GM21825 (cell line): ENCODE data around the gene LYSMD3.
A peak's percentile ranks its signal among the peaks of the same experiment; 100 is the strongest.
"Not testable (repeated sequence)": the region's sequence is repeated elsewhere in the genome, so short reads cannot be mapped to it uniquely, and the experiment has no call there.

ENCODE experiments used
- ATAC-seq: cut with Tn5 transposase; IDR thresholded peaks from one replicate; pipeline ENCODE4 v1.9.1; 2021; ENCODE audit warnings: mild to moderate bottlenecking, moderate library complexity; ENCODE audit not compliant: unreplicated experiment

LYSMD3 gene

GRCh38 chr5:90529194-90529938, at the start of gene LYSMD3:
Gene LYSMD3, minus strand, starts transcription at chr5:90529584. Its CDS starts 4,295 bp downstream, at chr5:90525289.
- ATAC-seq: peak; percentile 92

GRCh38 chr5:90576566-90576965, 47.2 kb upstream of the LYSMD3 start:
- ATAC-seq: not testable (repeated sequence)

GRCh38 chr5:90575712-90576111, 46.3 kb upstream of the LYSMD3 start:
- ATAC-seq: no peak

- ATAC-seq: no peak
Observed at GRCh38 chr5:90571147-90571773, 41.9 kb upstream of the LYSMD3 start.

- no peak for ATAC-seq
Observed at GRCh38 chr5:90570034-90570433, 40.6 kb upstream of the LYSMD3 start.

GRCh38 chr5:90569084-90569483, 39.7 kb upstream of the LYSMD3 start:
- no peak for ATAC-seq

GRCh38 chr5:90565491-90565890, 36.1 kb upstream of the LYSMD3 start:
- ATAC-seq: no peak

GRCh38 chr5:90563108-90563507, 33.7 kb upstream of the LYSMD3 start:
- no peak for ATAC-seq

GRCh38 chr5:90562341-90562740, 33.0 kb upstream of the LYSMD3 start:
- no peak for ATAC-seq

- no peak for ATAC-seq
Observed at GRCh38 chr5:90561766-90562165, 32.4 kb upstream of the LYSMD3 start.

- no peak for ATAC-seq
Observed at GRCh38 chr5:90560771-90561170, 31.4 kb upstream of the LYSMD3 start.

- no peak for ATAC-seq
Observed at GRCh38 chr5:90558344-90559192, 29.2 kb upstream of the LYSMD3 start, which contains the start of gene ADGRV1. Gene ADGRV1, plus strand, starts transcription at chr5:90558797. Its CDS starts 99 bp downstream, at chr5:90558896.

GRCh38 chr5:90557871-90558270, 28.5 kb upstream of the LYSMD3 start:
- no peak for ATAC-seq

GRCh38 chr5:90557391-90557790, 28.0 kb upstream of the LYSMD3 start:
- ATAC-seq: no peak

- no peak for ATAC-seq
Observed at GRCh38 chr5:90555666-90556065, 26.3 kb upstream of the LYSMD3 start.

- ATAC-seq: no peak
Observed at GRCh38 chr5:90554358-90555006, 25.1 kb upstream of the LYSMD3 start.

GRCh38 chr5:90553711-90554110, 24.3 kb upstream of the LYSMD3 start:
- ATAC-seq: no peak

GRCh38 chr5:90551376-90551775, 22.0 kb upstream of the LYSMD3 start:
- no peak for ATAC-seq

GRCh38 chr5:90550963-90551362, 21.6 kb upstream of the LYSMD3 start:
- no peak for ATAC-seq

- ATAC-seq: no peak
Observed at GRCh38 chr5:90549729-90550275, 20.4 kb upstream of the LYSMD3 start.

GRCh38 chr5:90549223-90549622, 19.8 kb upstream of the LYSMD3 start:
- ATAC-seq: no peak
